Measurements from ENCODE around the gene SSR3.

The SSR3 gene

DNA sequence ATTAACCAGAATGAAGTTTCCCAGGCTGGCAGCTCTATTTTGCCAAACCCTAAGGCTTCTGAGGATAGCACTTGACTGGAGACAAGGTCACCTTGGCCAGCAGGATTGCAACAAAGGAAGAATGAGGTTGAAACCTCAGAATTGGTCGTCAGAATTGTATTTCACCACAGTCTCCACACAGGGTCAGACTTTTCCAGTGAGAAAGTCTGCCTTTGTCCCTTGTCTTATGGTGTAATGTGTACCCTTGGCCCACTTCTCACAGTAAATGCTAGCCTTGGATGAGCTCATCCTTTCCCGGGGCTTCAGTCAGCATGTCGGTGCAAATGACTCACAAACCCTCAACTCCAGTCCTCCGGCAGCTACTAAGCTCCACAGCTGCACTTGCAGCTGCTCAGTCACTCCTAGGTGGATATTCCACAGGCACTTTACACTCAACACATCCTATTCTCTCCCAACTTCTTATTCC is 19.7 kb downstream of the SSR3 start:
- DNase-seq = peak; percentile 65

DNA sequence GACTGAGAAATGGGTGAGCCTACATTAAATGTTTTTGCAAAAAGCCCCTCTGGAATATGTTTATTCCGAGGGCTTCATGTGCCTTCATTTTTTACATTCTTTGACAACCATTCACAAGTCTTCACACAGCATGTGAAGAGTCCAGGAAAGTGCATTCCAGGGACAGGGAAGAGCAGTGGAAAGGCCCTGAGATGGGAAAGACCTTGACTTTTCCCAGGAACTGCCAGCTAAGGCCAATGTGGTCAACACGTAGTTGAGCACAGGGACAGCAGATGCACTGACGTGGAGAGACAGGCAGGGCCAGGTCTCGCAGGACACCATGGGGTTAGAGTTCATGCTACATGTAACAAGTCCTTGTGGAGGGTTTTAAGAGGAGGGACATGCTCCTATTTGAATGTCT is 21.7 kb downstream of the SSR3 start:
- DNase-seq = no peak

DNA sequence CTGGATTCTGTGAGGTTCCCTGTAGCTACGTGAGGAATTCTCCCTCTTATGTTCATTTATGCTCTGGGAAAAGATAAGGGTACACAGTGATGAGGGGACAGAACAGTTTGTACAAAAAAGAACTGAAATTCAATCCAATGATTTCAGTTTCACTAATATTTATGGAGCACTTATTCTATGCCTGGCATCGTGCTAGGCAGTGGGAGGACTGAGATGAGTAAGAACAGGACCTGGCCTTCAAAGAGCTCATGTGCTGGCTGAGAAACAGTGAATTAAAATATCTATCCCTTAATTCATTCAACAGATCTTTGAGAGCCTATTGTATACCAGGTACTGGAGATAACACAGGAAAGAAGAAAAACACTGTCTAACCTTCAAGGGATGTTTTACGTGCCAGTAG is 22.2 kb downstream of the SSR3 start:
- DNase-seq = no peak

DNA sequence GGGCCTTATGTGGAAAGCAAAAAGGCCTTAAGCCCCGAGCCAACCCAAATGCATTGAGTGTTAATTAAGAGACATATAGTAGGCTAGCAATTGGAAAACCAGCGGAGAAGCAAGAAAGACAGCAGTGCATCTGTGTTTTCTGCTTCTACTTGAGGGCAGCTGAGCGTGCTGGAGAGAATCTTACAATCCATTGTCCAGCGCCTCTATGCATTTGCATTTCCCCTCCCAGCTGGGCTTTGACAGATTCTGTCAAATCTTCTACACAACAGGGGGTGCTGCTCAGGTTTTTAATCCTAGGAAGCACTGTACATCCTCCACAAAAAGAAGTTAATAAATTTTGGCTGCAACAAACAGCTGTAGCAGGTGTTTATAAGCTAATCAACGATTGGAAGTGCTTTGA is 23.9 kb downstream of the SSR3 start:
- no peak for DNase-seq

DNA sequence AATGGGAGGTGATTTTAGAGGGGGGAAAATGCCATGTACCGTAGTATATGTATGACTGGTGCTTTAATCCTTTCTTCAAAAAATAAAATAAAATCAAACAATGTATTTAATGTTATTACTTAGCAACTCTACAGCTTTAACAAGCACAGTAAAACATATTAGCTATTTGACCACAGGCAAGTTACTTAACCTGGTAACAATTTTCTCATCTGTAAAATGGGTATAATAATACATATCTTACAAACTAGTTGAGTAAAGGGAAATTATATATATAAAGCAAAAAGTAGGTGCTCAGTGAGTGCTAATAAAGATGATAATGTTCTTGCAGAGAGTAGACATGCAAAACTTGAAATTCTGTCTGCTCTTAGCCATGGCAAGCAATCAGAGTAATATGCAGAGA is 27.9 kb downstream of the SSR3 start:
- no peak for DNase-seq

DNA sequence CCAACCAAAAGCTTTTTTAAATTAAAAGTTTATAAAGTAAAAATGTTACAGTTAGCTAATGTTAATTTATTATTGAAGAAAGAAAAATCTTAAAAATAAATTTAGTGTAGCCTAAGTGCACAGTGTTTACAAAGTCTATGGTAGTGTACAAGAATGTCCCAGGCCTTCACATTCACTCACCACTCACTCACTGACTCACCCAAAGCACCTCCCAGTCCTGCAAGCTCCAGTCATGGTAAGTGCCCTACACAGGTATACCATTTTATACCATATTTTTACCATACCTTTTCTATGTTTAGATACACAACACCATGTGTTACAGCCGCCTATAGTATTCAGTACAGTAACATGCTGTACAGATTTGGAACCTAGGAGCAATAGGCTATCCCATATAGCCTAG is 29.1 kb downstream of the SSR3 start:
- DNase-seq = no peak

DNA sequence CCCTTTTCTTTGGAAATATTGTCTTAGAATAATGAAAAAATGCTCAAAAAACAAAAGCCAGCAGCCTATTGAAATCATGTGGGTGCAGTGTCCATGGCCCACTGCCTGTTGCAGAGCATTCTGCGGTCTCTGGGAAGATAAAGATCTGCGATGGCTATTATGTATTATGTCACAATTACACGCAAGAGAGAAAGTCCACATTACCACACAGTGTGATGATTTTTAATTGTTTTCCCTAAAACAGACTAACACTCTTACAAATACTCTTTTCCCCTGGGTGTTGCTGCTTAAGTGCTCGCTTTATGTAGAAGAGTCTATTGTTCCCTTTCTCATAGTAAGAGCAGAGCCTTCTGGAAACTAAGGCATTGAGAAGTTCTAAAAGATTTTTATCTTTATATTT is 32.2 kb downstream of the SSR3 start:
- no peak for DNase-seq

DNA sequence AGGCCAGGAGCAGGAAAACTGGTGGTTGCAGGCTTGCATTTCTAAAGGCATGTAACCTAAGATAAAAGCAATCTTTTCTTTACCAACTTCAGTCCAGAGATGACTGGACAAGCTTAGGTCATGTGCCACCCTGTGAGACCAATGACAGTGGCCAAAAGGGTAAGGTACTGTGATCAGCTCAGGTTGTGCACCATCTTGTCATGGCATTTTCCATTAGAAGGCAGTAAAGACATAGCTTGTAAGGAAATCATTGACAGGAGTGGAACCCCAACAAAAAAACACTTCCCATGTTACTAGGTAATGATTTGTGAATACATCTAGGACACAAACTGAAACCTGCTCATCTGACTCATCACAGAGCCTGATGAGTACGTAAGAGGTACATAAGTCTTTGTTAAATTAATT is 35.2 kb downstream of the SSR3 start:
- DNase-seq = peak; percentile 72

DNA sequence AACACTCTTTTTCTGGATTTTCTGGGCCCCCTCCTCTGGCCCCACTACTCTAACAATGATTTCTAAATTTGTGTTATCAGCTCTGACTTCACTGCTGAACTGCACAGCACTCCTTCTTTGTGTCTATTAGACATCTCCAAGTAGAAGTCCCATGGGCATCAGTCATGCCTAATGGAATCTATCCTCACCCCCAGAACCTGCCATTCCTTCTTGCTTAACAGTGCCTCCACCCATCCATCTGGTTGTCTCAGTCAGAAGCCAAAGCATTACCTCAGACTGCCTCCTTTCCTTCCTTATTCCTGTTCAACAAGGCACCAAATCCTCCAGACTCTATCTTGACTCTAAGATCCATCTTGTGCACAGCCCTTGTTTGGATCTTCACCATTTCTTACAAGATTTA is 36.2 kb downstream of the SSR3 start:
- DNase-seq = no peak

DNA sequence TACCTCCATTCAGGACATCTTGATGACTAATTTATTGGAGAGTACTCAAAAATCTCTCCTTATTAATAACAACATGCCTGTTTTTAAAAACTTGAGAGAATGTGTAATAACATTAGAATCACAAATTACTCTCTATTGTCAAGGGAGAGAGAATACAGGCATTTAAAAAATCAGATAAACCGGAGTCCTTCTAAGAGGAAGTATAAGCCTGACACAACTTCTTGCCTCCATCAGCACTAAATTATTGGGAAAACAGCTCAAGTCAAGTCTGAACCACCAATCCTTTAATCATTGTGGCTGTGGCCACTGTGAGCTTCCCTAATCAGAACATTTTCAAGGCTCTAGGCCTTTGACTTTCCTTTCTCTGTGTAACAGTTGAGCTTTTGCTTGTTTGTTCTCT is 38.0 kb downstream of the SSR3 start:
- no peak for DNase-seq

DNA sequence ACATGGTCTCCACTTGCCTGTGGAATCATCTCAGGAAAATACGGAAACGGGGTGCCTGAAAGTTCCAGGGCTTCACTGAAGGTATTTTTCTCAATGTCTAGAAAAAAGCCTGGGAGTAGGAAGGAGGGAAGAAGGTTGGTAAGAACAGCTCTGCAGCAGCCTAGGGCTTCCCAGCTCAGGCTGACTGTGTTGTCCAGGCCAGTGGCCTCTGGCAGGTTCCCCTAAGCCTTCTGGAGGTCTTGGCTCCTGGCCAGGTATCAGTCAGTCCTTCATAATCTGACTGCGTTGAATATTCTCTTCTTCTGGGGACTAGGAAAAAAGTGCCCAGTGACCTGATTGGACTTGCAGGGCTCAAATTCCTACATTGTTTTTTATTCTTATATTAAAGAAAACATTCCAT is 38.6 kb downstream of the SSR3 start:
- DNase-seq = no peak

DNA sequence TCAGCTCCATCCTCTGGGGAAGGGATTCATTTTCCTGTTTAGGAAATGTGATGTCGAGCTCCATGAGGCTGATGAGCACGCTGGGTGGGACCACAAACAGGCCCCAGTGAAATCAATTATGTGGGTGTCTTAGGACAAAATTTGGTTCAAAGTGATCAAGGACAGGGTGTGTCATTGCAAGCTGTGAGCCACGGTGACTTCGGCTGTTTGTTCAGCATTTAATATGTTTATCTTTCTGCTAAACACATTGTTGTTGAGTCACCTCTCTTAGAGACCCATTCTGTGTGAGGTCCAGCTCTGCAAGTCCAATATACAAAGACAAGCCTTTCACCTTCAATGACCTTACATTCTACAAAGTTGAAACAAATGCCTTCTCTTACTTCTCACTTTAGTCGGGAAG is 41.3 kb downstream of the SSR3 start:
- DNase-seq = no peak

DNA sequence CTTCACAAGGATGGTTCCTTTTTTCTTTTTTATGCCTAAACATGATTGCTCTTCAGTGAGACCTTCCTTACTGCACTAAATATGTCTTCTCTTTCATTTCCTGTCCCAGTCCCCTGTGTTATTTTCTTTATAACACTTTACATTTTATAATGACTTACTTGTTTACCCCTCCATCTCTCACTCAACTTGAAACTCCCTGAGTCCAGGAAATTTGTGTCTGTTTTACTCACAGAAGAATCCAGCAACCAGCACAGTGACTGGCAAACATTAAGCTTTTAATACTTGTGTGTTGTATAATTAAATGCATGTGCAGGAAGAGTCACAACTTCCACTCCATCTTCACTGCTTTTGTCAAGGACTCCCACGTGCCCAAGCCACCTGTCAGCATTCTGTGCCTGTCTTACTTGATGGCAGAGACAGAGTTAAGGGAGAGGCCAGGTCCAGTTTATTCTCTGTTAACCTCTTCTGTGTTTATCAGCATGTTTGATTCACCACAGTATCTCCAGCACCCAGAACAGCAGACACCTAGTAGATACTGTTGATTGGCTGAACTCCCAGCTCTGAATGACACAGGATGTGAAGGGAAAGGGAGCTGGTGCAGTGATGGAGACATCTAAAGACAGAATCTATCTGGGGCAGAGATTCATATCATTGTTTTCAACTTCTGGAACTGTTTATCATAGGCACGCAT is 42.8 kb downstream of the SSR3 start:
- peak; percentile 57 for DNase-seq

DNA sequence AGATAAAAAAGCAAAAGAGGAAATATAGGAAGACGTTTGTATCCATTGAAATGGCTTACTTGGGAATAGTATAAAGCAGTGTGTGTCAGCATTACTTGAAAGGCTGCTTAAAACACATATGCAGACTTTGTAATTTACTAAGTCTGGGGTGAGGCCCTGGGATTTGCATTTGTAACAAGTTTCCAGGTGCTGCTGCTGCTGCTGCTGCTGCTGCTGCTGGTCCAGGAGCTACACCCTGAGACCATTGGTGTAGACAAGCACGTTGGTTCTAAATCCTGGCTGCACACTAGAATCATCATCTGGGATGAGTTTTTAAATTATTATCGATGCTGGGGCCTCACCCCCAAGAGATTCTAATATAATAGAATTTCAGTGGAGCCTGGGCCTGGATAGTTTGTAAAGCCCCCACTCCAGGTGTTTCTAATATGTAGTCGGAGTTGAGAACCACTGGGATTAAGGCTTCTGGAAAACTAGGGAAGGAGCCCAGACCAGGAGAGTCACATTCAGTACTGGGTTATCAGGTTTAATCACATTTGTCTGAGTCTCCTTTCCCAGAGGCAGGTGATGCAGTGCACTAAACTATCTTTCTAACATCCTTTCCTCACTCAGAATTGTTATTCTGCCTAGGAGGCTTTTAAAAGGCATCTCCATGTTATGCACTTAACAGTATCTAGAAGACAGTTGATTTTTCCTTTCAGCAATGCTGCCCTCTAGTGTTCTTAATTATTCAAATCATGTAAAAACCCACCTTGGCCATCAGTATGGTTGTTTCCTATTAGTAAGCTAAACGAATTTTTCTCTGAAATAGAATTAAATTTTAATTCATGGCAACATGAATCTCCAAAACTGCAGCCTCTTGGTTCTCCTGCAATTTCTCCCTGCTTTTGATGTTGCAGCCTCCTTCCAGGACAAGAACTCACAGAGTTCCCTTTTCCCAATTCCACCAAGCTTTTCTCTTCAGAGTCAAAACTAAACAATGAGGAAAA is 45.4 kb downstream of the SSR3 start:
- DNase-seq = peak; percentile 67

DNA sequence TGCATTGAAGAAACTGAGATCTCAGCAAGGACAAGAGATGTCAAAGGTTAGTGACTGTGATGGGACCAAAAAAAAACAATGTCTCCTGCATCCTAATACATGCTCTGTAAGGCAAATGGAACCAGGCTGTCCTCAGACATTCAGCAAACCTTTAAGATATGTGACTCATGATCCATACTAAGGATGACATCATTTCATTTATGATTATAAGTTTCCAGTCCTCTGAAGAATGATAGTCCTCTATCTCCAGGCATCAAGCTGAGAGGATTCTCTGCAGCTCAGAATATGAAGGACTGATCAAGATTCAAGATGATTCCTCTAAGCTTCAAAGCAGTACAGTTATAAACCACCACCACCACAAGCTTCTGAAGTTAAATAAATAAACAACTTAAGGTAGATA is 47.6 kb downstream of the SSR3 start:
- peak; percentile 16 for DNase-seq

DNA sequence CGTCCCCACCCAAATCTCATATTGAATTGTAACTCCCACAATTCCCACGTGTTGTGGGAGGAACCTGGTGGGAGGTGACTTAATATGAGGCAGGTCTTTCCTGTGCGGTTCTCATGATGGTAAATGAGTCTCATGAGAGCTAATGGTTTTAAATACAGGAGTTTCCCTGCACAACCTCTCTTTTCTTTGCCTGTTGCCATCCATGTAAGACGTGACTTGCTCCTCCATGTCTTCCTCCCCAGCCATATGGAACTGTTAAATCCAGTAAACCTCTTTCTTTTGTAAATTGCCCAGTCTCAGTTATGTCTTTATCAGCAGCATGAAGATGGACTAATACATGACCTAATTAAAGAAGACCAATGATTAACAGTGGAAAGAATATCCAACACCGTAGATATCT is 56.6 kb downstream of the SSR3 start:
- no peak for DNase-seq

DNA sequence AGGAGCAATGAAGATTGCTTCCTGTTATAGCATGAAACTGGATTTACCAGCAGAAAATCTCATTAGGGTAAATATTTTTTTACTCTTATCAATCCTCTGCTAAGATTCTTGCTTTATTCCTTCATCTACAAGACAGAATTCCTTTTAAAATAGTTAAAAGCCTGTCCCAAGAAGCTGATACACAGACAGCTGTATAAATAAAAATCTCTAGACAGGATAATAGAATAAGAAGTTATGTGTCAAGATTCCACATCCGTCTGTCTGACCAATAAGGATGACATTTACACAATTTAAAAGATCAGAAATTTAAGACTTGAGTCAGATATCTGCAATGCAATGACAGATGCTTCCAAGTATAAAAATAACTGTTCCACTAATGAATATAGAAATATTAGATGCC is 57.6 kb downstream of the SSR3 start:
- DNase-seq = no peak

DNA sequence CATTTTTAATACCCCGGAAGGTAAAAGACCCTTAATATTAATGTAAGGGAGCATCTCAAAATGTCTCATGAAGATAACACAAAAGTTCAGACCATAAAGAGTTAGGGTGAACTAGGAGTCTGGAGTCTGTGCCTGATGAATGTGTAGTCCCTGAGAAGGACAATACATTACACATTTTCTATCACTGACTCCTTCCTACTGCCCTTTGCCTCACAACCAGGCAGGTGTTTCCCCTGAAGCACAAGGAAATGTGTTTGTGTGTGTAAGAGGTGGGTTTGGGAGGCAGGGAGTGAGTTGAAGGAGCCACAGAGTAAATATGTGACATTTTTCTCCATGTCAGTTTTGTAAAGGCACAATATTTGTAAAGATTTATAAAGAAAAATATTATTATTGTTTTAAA is 59.1 kb downstream of the SSR3 start:
- no peak for DNase-seq

DNA sequence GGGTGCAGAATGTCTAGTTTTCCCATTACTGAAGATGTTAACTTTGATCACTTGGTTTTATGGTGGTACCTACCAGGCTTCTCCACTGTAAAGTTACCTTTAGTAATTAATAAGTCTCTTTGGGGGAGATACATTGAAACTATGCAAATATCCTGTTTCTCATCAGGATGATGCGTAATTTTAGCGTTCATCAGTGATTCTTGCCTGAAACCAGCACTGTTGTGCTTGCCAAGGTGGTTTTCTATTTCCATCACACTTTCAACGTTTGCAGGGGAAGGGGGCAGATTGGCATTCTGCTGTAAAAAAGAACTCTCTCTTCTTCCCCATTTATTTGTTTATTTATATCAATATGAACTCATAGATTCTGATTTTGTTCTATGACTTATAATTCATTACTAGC is 61.0 kb downstream of the SSR3 start:
- DNase-seq = no peak

DNA sequence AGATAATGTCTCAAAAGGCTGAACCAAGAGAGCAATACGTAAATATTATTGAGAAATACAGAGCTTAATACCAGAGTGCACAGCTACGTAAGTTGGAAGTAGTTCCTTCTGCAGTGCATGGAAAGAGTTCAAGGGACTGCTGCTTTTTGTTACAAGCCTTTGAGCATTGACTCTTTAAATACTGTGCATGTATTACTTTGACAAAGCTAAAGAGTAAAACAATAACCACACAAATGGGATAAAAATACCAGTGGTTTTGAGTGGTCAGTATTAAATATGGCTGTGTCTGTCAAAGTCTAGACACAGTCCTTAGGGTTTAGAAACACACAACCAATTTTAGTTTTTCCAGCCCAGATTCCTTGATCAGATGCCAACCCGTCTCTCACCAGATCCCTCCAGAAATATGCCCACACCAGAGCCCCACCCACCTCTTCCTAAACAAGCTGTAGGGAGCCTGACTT is 62.1 kb downstream of the SSR3 start:
- DNase-seq = no peak

DNA sequence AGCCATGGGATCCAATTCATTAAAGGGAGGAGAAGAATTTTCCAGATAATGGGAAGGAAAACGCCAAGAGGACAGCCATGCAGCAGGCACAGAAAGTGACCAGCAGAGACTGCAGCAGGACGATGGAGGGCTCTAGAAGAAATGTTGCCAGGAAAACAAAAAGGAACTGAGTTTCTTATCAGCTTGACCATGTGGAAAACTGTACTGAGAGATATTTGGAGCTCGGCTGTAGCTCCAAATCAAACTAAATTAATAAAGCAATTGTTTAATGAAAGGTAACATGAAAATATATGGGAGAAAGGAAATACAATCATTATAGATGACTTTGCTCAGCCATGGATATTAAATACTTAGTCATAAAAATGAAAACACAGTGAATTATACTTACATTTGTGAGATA is 63.7 kb downstream of the SSR3 start:
- DNase-seq = no peak
